ENCODE results near the gene SETD6.
"Not testable (repeated sequence)": the region's sequence is repeated elsewhere in the genome, so short reads cannot be mapped to it uniquely, and the experiment has no call there.

The SETD6 gene, protein sequence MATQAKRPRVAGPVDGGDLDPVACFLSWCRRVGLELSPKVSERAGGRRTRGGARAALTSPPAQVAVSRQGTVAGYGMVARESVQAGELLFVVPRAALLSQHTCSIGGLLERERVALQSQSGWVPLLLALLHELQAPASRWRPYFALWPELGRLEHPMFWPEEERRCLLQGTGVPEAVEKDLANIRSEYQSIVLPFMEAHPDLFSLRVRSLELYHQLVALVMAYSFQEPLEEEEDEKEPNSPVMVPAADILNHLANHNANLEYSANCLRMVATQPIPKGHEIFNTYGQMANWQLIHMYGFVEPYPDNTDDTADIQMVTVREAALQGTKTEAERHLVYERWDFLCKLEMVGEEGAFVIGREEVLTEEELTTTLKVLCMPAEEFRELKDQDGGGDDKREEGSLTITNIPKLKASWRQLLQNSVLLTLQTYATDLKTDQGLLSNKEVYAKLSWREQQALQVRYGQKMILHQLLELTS

GRCh38 chr16:58515125-58515870 lies at the start of gene SETD6:
Gene SETD6 (plus strand): TSS chr16:58515517. CDS start chr16:58515538, 21 bp downstream.
- peak; percentile 56 for DNase-seq (ENCODE audit: low read depth, low spot score)

GRCh38 chr16:58465817-58466216 lies 49.5 kb upstream of the SETD6 start:
- DNase-seq (ENCODE audit: low read depth, low spot score), result no peak

DNA sequence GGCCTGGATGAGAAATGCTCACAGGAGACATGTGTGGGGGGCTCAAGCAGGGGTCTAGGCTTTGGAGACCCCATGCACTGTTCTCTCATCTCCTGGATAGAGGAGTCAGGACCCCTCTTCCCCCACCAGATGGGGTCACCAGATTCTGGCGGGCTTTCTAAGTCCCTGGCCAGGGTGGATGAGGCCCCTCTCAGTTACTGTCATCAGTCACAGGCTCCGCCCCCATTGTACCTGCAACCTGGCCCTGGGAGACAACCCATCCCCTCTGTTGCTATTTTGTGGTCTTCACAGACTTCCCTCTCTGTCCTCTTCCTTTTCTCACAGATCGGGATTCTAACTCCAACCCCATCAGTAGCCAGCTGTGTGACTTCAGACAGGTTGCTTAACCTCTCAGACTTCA lies 48.9 kb upstream of the SETD6 start:
- no peak for DNase-seq (ENCODE audit: low read depth, low spot score)

- DNase-seq (ENCODE audit: low read depth, low spot score), result no peak
Observed at GRCh38 chr16:58467905-58468304, 47.4 kb upstream of the SETD6 start.

- no peak for DNase-seq (ENCODE audit: low read depth, low spot score)
Observed at GRCh38 chr16:58471209-58471975, 43.9 kb upstream of the SETD6 start.

DNA sequence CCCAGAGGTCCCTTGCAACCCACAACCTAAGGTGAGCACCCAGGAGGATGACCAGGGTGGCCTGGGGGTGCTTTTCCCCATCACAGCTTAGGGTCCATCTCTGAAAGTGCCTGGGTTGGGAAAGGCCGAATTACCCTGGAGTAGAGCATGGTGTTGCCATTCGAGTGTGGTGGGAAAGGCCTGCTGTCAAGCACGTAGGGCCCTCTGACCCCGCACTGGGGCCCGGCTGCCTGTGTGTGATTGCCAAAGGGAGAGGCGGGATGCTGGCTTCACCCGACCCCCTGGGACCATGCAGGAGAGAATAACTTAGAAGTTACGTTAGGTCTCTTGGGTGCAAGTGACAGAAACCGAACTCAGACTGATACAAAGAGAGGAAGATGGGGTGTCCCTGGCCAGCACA lies 43.1 kb upstream of the SETD6 start:
- no peak for DNase-seq (ENCODE audit: low read depth, low spot score)

GRCh38 chr16:58472827-58473226 lies 42.5 kb upstream of the SETD6 start:
- no peak for DNase-seq (ENCODE audit: low read depth, low spot score)

- DNase-seq (ENCODE audit: low read depth, low spot score), result no peak
Observed at GRCh38 chr16:58474296-58474695, 41.0 kb upstream of the SETD6 start.

GRCh38 chr16:58475091-58475619 lies 40.2 kb upstream of the SETD6 start:
- no peak for DNase-seq (ENCODE audit: low read depth, low spot score)

- no peak for DNase-seq (ENCODE audit: low read depth, low spot score)
Observed at GRCh38 chr16:58476791-58477190, 38.5 kb upstream of the SETD6 start.

- DNase-seq (ENCODE audit: low read depth, low spot score), result no peak
Observed at GRCh38 chr16:58478427-58478826, 36.9 kb upstream of the SETD6 start.

GRCh38 chr16:58481226-58481869 lies 34.0 kb upstream of the SETD6 start:
- DNase-seq (ENCODE audit: low read depth, low spot score), result no peak

DNA sequence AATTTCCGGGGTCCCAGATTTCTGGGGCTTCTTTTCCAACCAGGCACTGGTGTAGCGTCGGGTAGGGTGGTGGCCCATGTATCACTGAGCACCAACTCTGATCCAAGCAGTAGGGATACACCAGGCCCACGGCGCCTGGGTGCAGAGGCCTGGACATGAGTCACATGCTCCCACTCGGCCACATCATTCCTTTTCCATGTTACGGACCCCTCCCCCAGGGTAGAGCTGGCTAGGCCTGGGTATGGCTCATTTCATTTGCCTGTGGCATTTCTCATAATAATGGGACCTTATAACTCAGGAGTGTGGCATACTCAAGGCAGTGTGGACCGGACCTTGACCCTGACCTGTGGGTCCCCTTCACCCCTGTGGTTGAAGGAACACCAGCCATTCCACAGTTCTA lies 33.4 kb upstream of the SETD6 start:
- no peak for DNase-seq (ENCODE audit: low read depth, low spot score)

- no peak for DNase-seq (ENCODE audit: low read depth, low spot score)
Observed at GRCh38 chr16:58485184-58485887, 30.0 kb upstream of the SETD6 start.

- DNase-seq (ENCODE audit: low read depth, low spot score), result peak; percentile 36
Observed at GRCh38 chr16:58487566-58488351, 27.6 kb upstream of the SETD6 start.

GRCh38 chr16:58488531-58488930 lies 26.8 kb upstream of the SETD6 start:
- DNase-seq (ENCODE audit: low read depth, low spot score), result no peak

DNA sequence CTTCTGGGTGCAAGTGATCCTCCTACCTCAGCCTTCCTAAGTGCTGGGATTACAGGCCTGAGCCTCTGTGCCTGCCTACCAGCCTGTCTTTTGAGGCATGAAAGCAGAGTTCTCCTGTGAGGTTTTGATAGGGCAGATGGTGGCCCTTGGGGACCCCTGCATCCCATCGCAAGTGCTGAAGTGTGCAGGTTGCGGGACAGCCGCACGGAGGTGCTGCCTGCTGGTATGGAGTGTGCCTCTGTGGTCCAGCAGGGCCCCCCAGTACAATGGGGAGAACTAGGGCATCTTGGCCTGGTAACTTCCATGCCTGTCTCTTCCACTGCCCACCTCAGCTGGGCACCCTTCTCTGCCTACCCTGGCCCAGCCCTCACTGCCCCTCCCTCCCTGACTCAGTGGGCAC lies 25.3 kb upstream of the SETD6 start:
- DNase-seq (ENCODE audit: low read depth, low spot score), result no peak

- not testable (repeated sequence) for DNase-seq (ENCODE audit: low read depth, low spot score)
Observed at GRCh38 chr16:58490539-58490938, 24.8 kb upstream of the SETD6 start.

GRCh38 chr16:58492066-58492465 lies 23.3 kb upstream of the SETD6 start:
- DNase-seq (ENCODE audit: low read depth, low spot score), result no peak

GRCh38 chr16:58492735-58493134 lies 22.6 kb upstream of the SETD6 start:
- DNase-seq (ENCODE audit: low read depth, low spot score), result no peak
